Cerebellar cortex (tissue), 1 donor: ENCODE data around the gene ASPRV1.

Source experiments
- DNase-seq: peaks from one replicate; pipeline ENCODE4 v3.0.0-alpha.2; 2015; ENCODE audit warnings: low spot score

ASPRV1 gene

GRCh38 chr2:69939722-69940121, 21.7 kb downstream of the ASPRV1 start:
- no peak for DNase-seq

GRCh38 chr2:69937968-69938367, 23.5 kb downstream of the ASPRV1 start:
- no peak for DNase-seq

- no peak for DNase-seq
These were observed 24.5 kb downstream of the ASPRV1 start for GRCh38 chr2:69936906-69937305.

GRCh38 chr2:69935011-69935410, 26.4 kb downstream of the ASPRV1 start:
- no peak for DNase-seq

GRCh38 chr2:69934614-69934908, 26.9 kb downstream of the ASPRV1 start:
- DNase-seq: no peak

- no peak for DNase-seq
These were observed 27.4 kb downstream of the ASPRV1 start for GRCh38 chr2:69933839-69934613.

- no peak for DNase-seq
These were observed 28.1 kb downstream of the ASPRV1 start for GRCh38 chr2:69933254-69933828.

- no peak for DNase-seq
These were observed 28.9 kb downstream of the ASPRV1 start for GRCh38 chr2:69932596-69932922.

- DNase-seq: no peak
These were observed 29.4 kb downstream of the ASPRV1 start for GRCh38 chr2:69931832-69932595.

GRCh38 chr2:69926849-69927515, 34.4 kb downstream of the ASPRV1 start:
- DNase-seq: no peak

- no peak for DNase-seq
These were observed 38.3 kb downstream of the ASPRV1 start for GRCh38 chr2:69923116-69923515.

GRCh38 chr2:69918401-69918800, 43.0 kb downstream of the ASPRV1 start:
- no peak for DNase-seq

GRCh38 chr2:69917852-69918251, 43.6 kb downstream of the ASPRV1 start:
- no peak for DNase-seq

GRCh38 chr2:69916106-69916505, 45.3 kb downstream of the ASPRV1 start:
- DNase-seq: no peak

- DNase-seq: peak; percentile 31
These were observed 46.2 kb downstream of the ASPRV1 start, which contains the start of gene MXD1 for GRCh38 chr2:69914950-69915945. Gene MXD1, plus strand, starts transcription at chr2:69915109. Its CDS starts 222 bp downstream, at chr2:69915331.

GRCh38 chr2:69914164-69914949, 47.1 kb downstream of the ASPRV1 start:
- peak; percentile 100 for DNase-seq

GRCh38 chr2:69911985-69912563, 49.4 kb downstream of the ASPRV1 start:
- DNase-seq: peak; percentile 79
